ENCODE results near the gene DOCK11.

DNA sequence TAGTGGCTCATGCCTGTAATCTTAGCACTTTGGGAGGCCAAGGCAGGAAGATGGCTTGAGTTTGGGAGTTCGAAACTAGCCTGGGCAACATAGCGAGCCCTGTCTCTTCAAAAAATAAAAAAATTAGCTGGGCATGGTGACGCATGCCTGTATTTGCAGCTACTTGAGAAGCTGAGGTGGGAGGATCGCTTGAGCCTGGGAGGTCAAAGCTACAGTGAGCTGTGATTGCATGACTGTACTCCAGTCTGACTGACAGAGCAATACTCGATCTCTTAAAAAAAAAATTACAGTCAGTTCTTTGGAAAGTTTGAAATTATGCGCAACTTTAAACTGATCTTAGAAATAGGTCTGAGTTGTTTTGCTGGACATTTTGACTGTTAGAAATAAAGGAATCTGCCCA is 55.8 kb downstream of the DOCK11 start:
- TF ChIP-seq, protein P1, sequence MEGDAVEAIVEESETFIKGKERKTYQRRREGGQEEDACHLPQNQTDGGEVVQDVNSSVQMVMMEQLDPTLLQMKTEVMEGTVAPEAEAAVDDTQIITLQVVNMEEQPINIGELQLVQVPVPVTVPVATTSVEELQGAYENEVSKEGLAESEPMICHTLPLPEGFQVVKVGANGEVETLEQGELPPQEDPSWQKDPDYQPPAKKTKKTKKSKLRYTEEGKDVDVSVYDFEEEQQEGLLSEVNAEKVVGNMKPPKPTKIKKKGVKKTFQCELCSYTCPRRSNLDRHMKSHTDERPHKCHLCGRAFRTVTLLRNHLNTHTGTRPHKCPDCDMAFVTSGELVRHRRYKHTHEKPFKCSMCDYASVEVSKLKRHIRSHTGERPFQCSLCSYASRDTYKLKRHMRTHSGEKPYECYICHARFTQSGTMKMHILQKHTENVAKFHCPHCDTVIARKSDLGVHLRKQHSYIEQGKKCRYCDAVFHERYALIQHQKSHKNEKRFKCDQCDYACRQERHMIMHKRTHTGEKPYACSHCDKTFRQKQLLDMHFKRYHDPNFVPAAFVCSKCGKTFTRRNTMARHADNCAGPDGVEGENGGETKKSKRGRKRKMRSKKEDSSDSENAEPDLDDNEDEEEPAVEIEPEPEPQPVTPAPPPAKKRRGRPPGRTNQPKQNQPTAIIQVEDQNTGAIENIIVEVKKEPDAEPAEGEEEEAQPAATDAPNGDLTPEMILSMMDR (IDR thresholded peaks at IDR 0.05) = no peak
- TF ChIP-seq, protein P2, sequence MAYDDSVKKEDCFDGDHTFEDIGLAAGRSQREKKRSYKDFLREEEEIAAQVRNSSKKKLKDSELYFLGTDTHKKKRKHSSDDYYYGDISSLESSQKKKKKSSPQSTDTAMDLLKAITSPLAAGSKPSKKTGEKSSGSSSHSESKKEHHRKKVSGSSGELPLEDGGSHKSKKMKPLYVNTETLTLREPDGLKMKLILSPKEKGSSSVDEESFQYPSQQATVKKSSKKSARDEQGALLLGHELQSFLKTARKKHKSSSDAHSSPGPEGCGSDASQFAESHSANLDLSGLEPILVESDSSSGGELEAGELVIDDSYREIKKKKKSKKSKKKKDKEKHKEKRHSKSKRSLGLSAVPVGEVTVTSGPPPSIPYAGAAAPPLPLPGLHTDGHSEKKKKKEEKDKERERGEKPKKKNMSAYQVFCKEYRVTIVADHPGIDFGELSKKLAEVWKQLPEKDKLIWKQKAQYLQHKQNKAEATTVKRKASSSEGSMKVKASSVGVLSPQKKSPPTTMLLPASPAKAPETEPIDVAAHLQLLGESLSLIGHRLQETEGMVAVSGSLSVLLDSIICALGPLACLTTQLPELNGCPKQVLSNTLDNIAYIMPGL (CRISPR knock-in tag; IDR thresholded peaks at IDR 0.05) = no peak
- TF ChIP-seq, protein P3, sequence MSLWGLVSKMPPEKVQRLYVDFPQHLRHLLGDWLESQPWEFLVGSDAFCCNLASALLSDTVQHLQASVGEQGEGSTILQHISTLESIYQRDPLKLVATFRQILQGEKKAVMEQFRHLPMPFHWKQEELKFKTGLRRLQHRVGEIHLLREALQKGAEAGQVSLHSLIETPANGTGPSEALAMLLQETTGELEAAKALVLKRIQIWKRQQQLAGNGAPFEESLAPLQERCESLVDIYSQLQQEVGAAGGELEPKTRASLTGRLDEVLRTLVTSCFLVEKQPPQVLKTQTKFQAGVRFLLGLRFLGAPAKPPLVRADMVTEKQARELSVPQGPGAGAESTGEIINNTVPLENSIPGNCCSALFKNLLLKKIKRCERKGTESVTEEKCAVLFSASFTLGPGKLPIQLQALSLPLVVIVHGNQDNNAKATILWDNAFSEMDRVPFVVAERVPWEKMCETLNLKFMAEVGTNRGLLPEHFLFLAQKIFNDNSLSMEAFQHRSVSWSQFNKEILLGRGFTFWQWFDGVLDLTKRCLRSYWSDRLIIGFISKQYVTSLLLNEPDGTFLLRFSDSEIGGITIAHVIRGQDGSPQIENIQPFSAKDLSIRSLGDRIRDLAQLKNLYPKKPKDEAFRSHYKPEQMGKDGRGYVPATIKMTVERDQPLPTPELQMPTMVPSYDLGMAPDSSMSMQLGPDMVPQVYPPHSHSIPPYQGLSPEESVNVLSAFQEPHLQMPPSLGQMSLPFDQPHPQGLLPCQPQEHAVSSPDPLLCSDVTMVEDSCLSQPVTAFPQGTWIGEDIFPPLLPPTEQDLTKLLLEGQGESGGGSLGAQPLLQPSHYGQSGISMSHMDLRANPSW (CRISPR knock-in tag; conservative IDR thresholded peaks at IDR 0.05; ENCODE audit: low read depth) = no peak
